Thyroid gland (tissue), 4 donors: ENCODE data around the gene ACE.

ENCODE experiments used
- CTCF ChIP-seq, 6 experiments: fragments of 200-600 bp in 3 of 6; fragments of 450-650 bp in 3 of 6; sonication (generic) in 3 of 6; IDR thresholded peaks; one replicate each; pipeline ENCODE4 v1.5.1; 2016 to 2019; ENCODE audit warnings: antibody characterized with exemption in 6 of 6, mild to moderate bottlenecking in 2 of 6, inconsistent platforms in 1 of 6, moderate library complexity in 1 of 6
- POLR2A ChIP-seq, 2 donors: fragments of 450-650 bp; IDR thresholded peaks; one replicate each; pipeline ENCODE4 v1.6.1; 2017; ENCODE audit warnings: antibody characterized with exemption in 2 of 2, mild to moderate bottlenecking in 2 of 2, moderate library complexity in 1 of 2

GRCh38 chr17:63494300-63494928, 17.6 kb downstream of the ACE start:
- TF ChIP-seq CTCF (IDR thresholded peaks at IDR 0.05) = no peak
- no peak for TF ChIP-seq POLR2A (IDR thresholded peaks at IDR 0.05)
